ENCODE data around the gene PRUNE2.

The PRUNE2 gene

DNA sequence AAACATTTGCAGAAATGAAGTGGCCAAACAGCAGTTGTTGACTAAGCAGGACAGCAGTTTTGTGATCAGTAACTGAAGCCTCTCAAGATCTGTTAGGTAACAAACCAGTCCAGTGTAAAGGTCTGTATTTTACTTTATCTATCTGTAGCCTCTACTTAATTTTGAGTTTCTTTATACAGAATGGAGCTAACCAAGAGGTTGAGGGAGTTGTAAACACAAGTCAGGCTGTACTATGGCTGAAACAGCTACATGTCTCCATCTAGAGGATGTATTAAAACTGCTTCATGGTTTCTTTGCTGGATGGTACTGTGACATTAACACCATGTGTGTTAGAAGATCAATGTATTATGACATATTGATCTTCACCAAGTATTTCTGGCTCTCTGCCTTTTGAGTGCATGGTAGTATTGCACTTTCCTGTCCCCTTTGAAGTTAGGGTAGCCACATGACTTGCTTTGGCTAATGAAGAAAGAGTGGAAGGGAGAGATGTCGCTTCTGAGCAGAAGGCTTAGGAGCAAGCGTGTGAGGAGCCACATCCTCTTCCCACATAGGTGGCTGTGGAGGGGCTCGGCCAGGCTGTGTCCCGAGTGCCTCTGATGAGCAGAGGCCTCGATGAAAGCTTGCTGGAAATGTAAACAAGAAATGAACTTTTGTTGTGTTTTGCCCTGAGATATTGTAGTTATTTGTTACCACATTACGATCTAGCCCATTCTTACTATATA lies 247.2 kb downstream of the PRUNE2 start:
- no peak for DNase-seq (ENCODE audit: low read depth)

DNA sequence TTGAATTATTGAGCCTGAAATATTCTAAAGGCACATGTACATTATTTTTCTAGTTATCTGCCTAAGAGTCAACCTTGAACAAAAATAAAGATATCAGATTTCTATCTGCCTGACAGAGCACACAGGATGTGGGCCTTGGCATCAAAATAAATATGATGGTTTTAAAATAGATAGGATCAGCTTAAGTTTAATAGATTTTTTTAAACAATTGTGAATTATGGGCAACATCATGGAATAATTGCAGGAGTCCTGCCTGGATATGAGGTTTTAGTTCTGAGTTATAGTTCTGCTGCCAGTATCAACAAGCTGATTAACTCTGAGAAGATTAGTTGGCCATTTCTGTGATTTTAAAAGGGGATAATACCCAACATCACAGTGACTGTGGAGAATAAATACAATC lies 248.6 kb downstream of the PRUNE2 start:
- no peak for DNase-seq (ENCODE audit: low read depth)

DNA sequence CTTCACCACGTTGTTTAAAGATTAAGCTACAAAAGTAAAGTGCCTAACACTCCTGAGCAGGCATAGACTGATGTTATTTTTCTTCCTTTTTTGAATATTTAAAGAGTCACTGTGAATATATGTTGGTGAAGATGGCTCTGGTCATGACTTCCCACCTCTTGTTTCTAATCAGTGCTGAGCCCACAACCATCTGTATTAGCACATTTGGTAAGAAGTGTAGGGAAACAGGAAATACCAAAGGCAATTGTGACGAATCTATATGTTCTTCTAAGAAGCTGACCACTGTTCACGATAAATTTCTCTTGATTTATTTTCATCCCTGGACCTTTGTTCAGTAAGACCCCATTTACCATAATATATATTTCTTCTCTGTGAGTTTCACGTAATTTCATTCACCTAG lies 249.9 kb downstream of the PRUNE2 start:
- DNase-seq (ENCODE audit: low read depth), result no peak

DNA sequence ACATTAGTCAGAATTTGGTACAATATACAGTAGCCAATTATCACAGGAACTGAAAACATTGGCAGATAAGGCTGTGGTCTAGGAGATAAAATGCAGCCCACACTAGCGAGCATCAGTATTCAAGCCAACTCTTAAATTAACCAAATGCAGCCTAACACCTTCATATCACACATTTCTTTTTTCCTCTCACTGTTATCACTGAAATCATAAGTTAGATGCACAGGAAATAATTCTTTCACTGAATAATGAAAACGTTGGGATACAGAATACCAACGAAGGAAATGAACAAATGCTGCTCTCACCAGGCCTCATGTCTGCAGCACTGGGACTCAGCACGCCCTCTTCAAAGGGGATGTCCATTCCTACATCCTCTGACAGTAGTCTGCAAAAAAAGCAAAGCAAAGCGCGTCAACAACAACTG lies 250.8 kb downstream of the PRUNE2 start:
- DNase-seq (ENCODE audit: low read depth), result no peak

DNA sequence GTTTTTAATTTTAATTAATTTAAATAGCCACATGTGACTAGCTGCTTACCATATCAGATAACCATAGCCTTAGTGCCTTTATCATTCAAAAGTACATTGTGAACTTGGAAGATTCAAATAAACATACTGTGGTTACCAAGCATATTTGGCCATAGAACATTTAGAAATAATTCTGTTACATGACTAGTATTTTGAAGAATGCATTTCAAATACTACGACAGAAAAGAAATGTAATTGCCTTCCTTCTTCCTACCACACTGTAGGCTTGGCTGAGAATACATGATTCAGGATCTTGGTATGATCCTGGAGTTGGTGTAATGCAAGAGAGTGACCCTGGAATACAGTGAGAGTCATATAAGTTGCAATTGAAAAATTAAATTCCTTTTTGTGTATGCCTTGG lies 251.3 kb downstream of the PRUNE2 start:
- DNase-seq (ENCODE audit: low read depth), result no peak

DNA sequence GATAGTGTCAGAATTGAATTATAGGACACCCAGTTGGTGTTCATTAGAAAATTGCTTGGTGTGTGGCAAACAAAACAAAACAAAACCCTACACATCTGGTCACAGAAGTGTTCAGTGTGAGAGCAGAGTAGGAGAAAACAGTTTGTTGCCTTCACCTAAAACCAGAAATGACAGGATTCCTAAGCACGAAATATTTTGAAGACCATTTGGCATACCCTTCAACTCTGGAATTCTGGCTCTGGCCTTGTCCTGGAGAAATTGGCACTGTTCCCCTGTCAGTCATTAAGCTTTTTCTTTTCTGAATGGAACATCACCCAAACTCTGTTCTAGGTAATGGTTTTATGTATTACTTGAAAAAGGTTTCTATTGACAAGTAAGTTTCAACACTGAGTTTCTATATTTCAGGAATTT lies 251.9 kb downstream of the PRUNE2 start:
- DNase-seq (ENCODE audit: low read depth), result no peak

DNA sequence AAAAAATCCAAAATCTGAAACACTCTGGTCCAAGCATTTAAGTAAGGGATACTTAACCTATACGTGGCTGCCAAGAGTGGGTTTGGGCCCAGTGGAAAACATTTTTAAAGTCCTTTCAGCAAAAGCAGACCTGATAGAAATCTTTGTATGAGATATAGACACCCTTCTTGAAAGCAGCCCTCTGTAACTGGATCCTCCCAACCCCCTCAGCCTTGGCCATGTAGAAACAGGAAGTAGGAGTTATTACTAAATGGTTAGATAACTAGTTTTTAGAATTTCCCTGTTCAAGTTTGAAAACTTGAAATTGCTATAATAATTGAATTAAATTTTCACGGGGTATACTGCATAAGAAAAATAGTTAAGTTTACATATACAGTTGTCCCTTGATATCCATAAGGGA lies 253.0 kb downstream of the PRUNE2 start:
- no peak for DNase-seq (ENCODE audit: low read depth)

DNA sequence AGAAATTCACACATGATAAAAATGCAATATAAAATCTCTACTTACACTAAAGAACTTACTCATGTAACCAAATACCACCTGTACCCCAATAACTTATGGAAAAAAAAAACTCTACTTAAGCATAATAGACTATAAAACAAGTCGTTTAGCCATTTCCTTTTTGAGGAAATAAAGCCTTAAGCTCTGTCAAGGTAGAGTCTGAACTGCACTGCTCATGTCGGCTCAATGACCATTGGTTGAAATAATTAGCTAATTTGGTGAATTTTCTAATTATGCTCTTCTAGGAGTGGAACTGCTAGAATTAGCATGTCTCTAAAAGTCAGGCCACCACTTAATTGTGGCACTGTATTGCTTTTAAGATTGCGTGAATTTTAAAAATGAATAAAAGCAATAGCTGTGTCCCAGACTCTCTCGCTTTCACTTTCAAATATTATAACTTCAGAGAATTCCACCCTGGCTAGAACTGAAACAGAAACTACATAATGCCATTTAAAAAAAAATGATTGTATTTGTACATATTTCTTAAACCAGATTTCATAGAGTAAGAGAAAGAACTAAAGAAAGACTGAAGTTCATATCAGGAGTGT lies 254.7 kb downstream of the PRUNE2 start:
- no peak for DNase-seq (ENCODE audit: low read depth)

DNA sequence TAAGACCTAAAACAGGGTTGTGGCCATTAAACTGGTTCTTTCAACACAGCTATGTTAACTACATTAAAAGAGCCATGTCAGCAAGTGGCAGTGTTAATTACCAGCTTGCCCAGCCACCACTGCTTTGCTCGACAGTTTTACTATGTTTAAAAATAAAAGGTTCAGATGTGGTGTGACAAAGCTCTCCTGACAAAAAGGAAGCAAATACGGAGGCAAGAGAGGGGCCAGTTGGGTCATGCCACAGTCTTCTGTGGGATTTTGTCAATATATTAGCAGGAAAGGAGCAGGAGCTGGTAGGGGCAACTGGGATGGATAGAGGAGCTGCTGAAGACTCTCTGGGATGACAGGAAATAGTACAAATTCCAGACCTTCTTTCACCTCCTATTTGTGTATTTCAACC lies 255.2 kb downstream of the PRUNE2 start:
- no peak for DNase-seq (ENCODE audit: low read depth)

DNA sequence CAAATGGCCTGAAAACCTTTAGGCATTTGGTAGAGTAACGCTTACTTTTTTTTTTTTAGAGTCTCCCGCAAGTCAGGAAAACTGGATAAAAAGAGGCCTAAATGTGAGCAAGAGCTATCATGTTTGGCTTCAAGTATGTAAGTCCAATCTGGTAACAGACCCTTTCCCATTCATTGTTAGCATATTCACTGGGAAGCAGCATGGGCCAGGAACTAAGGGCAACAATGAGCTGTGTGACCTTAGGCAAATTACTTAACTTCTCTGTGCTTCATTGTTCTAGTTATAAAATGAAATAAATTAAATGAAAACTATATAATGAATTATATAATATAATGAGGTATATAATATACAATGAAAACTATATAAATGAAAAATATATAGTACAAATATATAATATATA lies 256.0 kb downstream of the PRUNE2 start:
- no peak for DNase-seq (ENCODE audit: low read depth)

DNA sequence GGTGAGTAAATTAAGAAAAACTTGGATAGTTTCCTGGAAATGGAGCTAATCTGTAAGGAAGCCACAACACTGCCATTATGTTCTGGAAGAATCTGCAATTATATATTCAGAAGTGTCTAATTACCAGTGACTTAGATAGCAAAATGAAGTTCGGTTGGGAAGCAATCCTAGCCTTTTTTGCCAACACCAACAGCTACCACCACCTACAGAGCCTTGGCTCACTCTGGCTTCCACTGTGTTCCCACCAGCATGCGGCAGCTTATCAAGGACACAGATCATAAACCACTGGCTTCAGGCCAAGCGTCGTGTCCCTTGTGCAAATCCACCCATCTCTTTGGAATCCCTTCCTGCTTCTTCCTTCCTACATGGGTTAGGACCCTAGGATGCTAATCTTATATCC lies 259.7 kb downstream of the PRUNE2 start:
- no peak for DNase-seq (ENCODE audit: low read depth)

DNA sequence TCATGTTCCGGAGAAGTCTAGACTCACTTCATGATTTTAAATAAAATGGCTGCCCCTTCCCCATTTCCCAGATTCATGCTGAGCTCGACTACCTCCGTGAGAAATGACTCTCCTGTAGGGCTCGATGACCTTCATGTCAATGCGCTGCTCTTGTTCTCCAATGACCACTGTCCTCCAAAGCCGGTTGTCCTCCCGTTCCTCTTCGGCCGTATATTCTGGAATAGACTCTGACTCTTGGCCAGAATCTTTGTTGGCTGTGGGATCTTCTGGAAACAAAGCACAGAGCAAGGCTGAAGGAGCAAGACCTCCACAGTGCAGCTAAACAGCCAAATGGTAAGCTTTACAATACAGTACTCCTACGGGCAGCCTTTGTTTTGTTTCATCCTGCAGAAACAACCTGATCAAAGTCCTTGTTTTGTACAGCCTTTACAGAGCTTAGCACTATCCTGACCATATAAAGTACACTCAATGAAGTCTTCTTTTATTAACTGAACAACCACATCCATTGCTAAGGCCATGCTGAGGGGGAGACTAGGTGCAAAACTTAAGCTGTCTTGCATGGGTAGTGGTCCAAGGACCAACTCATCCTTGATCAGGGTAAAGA lies 261.2 kb downstream of the PRUNE2 start:
- DNase-seq (ENCODE audit: low read depth), result no peak

DNA sequence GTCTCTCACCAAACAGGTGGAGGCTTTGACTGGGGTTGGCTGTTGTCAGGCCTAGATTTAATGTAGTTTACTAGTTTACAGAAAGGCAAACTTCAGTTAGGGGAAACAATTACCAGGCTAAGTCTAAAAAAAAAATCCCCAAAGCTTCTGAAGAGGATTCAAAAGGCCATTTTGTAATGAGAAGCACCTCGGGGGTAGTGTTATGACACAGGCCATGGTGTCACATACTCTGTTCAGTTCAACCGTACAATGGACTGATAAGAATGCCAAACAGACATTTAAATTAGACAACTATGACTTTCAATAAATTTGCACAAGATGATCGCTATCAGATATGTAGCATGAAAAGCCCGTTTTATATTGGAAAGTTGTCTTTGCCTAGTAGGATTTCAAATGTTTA lies 261.7 kb downstream of the PRUNE2 start:
- no peak for DNase-seq (ENCODE audit: low read depth)

DNA sequence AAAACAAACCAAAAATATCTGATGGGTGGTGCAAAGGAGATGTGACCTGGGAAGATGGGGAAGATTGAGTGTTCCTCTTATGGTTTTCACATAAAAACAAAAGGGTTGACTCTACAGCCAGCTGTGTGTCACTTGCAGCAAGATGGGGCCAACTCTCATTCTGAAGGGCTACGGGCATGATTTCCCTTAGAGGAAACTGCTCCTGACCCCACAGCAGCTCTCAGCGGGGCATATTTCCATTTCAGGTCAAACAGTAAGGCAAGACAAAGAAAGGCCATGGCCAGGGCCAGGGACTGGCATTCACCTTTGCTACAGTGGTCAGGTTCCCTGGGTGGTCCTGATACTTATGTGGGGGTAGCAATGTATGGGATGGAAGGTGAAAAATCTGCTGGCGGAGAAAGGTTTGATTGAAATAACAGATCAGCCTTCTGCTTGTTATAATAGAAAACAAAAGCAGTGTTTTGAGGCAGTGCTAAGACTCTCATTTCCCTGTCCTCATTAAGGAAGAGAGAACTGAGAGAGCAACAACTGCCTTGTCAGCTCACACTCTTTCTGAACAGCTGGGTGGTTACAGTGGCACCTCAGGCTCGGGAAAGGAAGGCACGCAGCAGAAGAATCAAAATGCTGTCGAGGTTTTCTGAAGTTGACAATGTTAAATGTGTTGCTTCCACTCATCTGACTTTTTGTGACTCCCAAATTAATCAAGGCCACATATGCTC lies 262.4 kb downstream of the PRUNE2 start:
- no peak for DNase-seq (ENCODE audit: low read depth)

DNA sequence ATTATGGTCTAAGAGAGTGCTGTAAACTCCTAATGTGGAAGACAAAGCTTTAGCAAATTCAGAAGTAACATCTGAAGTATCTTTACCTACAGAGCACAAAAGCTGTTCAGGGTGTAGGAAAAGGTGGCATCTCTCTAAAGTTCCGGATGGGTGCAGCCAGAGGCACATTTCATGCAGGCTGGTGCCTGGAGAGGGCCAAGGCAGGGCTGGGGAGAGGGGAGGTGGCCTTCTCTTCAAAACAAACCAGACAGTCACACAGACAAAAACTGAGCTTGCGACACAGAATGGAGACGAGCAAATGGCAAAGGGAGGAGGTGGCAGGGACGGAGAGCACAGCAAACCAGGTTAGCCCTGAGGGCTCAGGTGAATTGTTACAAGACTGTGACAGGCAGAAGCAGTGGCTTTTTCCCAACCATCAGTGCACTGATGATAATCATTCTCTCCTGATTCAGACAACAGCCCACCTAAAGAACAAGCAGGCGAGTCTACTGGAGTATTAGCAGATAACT lies 263.2 kb downstream of the PRUNE2 start:
- DNase-seq (ENCODE audit: low read depth), result no peak

DNA sequence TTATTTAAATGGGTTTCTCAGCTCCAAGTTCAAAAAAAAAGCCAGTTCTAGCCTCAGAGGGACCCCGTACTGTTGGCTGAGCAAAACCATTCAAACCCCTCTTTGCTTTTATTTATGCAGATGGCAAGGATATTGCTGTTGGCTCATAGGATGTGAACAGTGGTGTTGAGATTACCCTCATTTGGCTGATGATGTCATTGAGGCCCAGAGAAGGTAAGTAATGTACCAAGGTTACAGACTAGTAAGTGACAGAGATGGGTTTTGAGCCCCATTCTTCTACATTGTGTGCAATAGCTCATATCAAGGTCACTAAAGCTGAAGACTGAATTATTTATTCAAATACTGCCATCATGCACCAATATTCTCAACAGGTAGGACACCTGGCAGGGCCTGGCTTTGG lies 263.8 kb downstream of the PRUNE2 start:
- no peak for DNase-seq (ENCODE audit: low read depth)

DNA sequence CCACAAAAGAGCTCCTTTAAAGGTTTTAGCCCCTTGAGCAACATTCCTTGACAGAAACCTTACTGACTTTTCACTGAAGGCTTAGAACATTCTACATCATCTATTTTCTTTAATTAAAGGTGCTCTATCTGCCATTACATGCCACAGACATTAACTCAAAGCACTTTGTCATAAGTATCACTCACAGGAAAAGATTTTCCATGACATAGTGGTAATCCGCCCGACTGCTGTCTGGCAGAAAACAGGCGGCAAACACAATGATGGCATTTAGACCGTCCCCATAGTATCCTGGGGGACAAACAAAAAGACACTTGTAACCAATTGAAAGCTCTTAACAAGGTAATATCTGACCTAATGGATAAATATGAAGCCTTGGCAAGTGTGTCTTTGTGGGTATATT lies 267.9 kb downstream of the PRUNE2 start:
- no peak for DNase-seq (ENCODE audit: low read depth)

DNA sequence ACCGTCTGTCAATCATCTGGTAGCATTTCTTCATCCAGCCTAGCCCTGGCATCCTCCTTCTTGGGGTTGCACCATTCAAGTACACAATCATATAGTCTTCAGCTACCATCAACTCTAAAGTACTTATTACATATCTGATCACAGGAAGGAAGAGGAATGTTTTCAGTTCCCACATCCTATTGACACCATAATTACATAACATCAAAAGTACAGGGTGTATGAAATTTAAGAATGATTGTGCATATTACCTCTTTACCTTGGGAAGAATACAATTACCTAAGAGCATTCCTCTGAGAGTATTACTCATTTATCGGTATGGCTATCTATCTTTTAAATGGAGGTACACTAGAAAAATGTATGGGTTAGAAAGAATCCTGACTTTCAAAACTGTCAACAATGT lies 268.5 kb downstream of the PRUNE2 start:
- no peak for DNase-seq (ENCODE audit: low read depth)

DNA sequence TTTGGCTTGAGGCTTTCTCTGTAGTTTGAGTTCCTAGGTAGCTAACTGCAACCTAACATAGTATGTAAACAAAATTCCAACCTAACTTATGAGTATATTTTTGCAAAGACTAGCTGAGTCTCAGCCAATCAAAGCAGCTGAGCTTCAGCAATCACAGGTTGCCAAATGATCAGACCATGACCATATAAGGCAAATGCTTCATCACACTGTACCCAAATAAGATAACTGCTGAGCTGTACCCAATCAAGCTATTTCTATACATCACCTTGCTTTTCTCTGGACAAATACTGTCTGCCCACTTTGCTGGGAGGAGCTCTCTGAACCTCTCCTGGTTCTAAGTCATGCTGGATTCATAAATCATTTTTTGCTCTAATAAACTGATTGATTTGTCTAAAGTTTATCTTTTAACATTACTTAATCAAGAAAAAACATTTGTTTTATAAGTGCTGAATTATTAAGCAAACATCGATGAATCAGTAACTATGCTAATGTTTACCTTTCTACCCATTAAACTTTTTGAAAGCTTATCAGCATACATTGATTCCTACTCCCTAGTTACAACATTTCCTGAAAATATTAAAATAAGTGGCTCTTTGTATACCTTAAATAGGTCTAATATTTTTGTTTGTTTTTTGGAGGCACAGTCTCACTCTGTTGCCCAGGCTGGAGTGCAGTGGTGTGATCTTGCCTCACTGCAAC lies 271.4 kb downstream of the PRUNE2 start:
- no peak for DNase-seq (ENCODE audit: low read depth)

DNA sequence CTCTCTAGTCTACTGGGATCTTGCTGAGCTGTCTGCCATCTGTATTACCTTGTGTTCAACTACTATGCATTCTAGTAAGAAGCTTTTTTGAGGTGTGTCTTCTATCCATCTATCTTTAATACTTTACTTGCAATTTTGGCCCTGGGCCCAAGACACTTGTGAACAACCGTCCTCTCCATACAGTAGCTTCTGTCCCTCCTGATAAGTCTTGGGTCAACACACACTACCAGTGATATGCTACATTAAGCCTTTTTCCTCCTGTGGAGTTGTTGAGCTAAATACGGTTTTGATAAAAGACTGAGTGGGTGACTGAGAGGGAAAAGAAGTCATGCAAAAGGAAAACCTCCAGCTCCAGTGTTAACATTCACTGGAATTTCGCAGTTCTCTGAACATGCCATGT lies 275.0 kb downstream of the PRUNE2 start:
- DNase-seq (ENCODE audit: low read depth), result no peak

DNA sequence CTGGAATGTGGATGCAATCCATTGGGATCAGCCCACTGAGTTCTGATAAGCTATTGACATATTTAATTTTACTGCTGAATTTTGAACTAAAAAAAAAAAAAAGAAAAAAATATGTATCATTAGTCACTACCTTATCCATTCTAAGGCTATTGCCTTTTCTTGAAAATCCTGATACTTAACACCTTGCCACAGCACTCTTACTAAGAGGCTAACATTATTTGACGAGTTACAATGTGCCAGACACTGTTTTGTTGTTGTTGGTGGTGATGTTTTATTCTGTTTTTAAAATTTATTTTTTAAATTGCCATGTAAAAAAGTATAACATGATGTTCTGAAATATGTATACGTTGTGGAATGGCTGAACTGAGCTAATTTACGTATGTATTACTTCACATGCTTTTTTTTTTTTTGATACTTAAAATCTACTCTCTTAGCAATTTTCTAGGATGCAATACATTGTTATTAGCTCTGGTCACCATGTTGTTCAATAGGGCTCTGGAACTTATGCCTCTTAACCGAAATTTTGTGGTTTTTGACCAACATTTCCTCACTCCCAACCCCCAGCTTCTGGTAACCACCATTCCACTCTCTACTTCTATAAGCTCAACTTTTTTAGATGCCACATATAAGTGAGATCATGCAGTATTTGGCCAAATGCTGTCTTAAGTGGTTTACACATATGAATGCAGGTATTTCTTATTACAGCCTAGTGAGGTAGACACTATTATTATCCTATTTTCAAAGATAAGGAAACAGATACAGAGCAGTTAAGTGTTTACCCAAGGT lies 276.5 kb downstream of the PRUNE2 start:
- no peak for DNase-seq (ENCODE audit: low read depth)

Data from activated T-helper 9 cell treated with anti-CD3 and anti-CD28 coated beads, Interleukin-2, amount 50 U/mL, for 16 hours (primary cell).